NCI-H2227 treated with DMSO at 0.1 percent for 48 hours (cell line): ENCODE measurements around the gene KPNA5.
"Not testable (repeated sequence)": the region's sequence is repeated elsewhere in the genome, so short reads cannot be mapped to it uniquely, and the experiment has no call there.

Experiments
- DNase-seq: peaks from one replicate; lab custom pipeline; 2025; lab: John Stamatoyannopoulos, UW

The KPNA5 gene

GRCh38 chr6:116680880-116681672 is at the start of gene KPNA5:
KPNA5 (plus strand) TSS chr6:116681211; CDS start chr6:116681335, 124 bp downstream.
- peak; percentile 78 for DNase-seq

GRCh38 chr6:116631379-116631990 is 49.5 kb upstream of the KPNA5 start:
- no peak for DNase-seq

- DNase-seq, result no peak
Measured at GRCh38 chr6:116633685-116634084, 47.3 kb upstream of the KPNA5 start.

- DNase-seq, result no peak
Measured at GRCh38 chr6:116648156-116648555, 32.9 kb upstream of the KPNA5 start.

- DNase-seq, result no peak
Measured at GRCh38 chr6:116649129-116649528, 31.9 kb upstream of the KPNA5 start.

GRCh38 chr6:116651916-116652315 is 29.1 kb upstream of the KPNA5 start:
- no peak for DNase-seq

- no peak for DNase-seq
Measured at GRCh38 chr6:116661594-116661993, 19.4 kb upstream of the KPNA5 start.

- no peak for DNase-seq
Measured at GRCh38 chr6:116662202-116662601, 18.8 kb upstream of the KPNA5 start.

GRCh38 chr6:116663308-116663707 is 17.7 kb upstream of the KPNA5 start:
- no peak for DNase-seq

GRCh38 chr6:116664169-116664568 is 16.8 kb upstream of the KPNA5 start:
- not testable (repeated sequence) for DNase-seq

GRCh38 chr6:116665464-116665863 is 15.5 kb upstream of the KPNA5 start:
- no peak for DNase-seq

- no peak for DNase-seq
Measured at GRCh38 chr6:116666869-116667268, 14.1 kb upstream of the KPNA5 start.

GRCh38 chr6:116667623-116668022 is 13.4 kb upstream of the KPNA5 start:
- no peak for DNase-seq

GRCh38 chr6:116672306-116672705 is 8.7 kb upstream of the KPNA5 start:
- no peak for DNase-seq

GRCh38 chr6:116676021-116676420 is 5.0 kb upstream of the KPNA5 start:
- no peak for DNase-seq

GRCh38 chr6:116682334-116682712 is 1.3 kb downstream of the KPNA5 start:
- DNase-seq, result no peak

- no peak for DNase-seq
Measured at GRCh38 chr6:116685437-116685993, 4.5 kb downstream of the KPNA5 start.

GRCh38 chr6:116686475-116687101 is 5.6 kb downstream of the KPNA5 start:
- DNase-seq, result not testable (repeated sequence)

GRCh38 chr6:116691154-116691553 is 10.1 kb downstream of the KPNA5 start:
- DNase-seq, result no peak

- not testable (repeated sequence) for DNase-seq
Measured at GRCh38 chr6:116692873-116693272, 11.9 kb downstream of the KPNA5 start.

- DNase-seq, result not testable (repeated sequence)
Measured at GRCh38 chr6:116693275-116693674, 12.3 kb downstream of the KPNA5 start.

GRCh38 chr6:116695401-116695800 is 14.4 kb downstream of the KPNA5 start:
- no peak for DNase-seq

- no peak for DNase-seq
Measured at GRCh38 chr6:116697480-116697879, 16.5 kb downstream of the KPNA5 start.
